HG03045 (cell line): Measurements from ENCODE around the gene IL1RAPL2.
"Not testable (repeated sequence)": the region's sequence is repeated elsewhere in the genome, so short reads cannot be mapped to it uniquely, and the experiment has no call there.

ENCODE experiments used
- ATAC-seq: cut with Tn5 transposase; IDR thresholded peaks from one replicate; pipeline ENCODE4 v1.9.1; 2021; ENCODE audit warnings: mild to moderate bottlenecking, moderate library complexity; ENCODE audit not compliant: unreplicated experiment

Gene IL1RAPL2

DNA sequence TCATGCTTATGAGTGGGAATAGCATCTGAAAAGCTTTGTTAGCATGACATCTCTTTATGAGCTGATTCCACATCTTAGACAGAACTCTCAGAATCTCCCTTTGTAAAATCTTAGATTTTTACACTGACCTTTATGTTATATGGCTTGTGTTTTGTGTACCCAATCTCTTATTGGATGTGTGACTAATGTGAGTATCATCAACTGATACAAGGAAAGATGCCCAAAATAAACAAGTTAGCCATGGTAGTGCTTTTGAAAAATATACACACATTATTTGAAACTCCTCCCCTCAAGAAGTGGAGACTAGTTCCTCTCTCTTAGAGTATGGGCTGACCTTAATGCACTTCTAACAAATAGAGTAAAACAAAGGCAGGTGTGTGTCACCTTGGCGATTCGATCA, 1096.2 kb downstream of the IL1RAPL2 start:
- ATAC-seq: no peak

- ATAC-seq: no peak
Measured at GRCh38 chrX:105664243-105664642, 1098.2 kb downstream of the IL1RAPL2 start.

DNA sequence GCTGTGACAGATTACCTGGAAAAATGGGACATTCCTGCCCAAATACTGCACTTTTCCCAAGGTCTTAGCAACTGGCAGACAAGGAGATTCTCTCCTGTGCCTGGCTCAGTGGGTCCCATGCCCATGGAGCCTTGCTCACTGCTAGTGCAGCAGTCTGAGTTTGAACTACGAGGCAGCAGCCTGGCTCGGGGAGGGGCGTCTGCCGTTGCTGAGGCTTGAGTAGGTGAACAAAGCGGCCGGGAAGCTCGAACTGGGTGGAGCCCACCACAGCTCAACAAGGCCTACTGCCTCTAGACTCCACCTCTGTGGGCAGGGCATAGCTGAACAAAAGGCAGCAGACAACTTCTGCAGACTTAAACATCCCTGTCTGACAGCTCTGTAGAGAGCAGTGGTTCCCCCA, 1118.3 kb downstream of the IL1RAPL2 start:
- ATAC-seq: not testable (repeated sequence)

GRCh38 chrX:105694839-105695238, 1128.8 kb downstream of the IL1RAPL2 start:
- ATAC-seq: no peak

DNA sequence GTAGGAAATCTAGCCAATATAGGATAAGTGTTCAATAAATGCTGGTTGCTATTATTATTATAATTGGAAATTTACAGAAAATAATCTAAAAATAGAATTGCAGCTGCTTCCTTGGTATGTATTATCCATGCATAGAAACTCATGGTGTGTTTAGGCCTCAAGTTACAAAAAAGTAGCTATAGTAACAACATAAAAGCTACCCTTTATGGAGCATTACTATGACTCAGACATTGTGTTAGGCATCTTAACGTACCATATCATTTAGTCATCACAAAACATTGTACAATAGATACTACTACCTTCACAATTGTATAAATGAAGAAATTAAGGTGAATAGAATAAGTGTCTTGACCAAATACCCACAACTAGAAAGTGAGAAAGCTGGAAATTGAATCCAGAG, 1129.5 kb downstream of the IL1RAPL2 start:
- ATAC-seq: no peak

DNA sequence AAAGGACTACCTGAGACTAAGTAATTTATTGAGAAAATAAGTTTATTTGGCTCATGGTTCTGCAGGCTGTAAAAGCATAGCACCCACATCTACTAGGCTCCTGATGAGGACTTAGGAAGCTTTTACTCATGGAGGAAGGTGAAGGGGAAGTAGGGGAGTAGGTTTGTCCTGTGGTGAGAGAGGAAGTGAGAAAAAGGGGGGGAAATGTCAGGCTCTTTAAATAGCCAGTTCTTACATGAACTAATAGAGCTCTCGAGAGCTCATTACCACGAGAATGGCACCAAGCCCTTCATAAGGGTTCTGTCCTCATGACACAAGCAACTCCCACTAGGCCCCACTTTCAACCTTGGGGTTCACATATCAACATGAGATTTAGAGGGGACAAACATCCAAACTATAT, 1130.9 kb downstream of the IL1RAPL2 start:
- no peak for ATAC-seq

GRCh38 chrX:105697984-105698781, 1132.2 kb downstream of the IL1RAPL2 start:
- no peak for ATAC-seq

GRCh38 chrX:105700331-105700730, 1134.3 kb downstream of the IL1RAPL2 start:
- no peak for ATAC-seq

GRCh38 chrX:105701310-105702052, 1135.5 kb downstream of the IL1RAPL2 start:
- no peak for ATAC-seq

GRCh38 chrX:105703876-105704275, 1137.9 kb downstream of the IL1RAPL2 start:
- ATAC-seq: no peak

- no peak for ATAC-seq
Measured at GRCh38 chrX:105706041-105706440, 1140.0 kb downstream of the IL1RAPL2 start.

- no peak for ATAC-seq
Measured at GRCh38 chrX:105711805-105712204, 1145.8 kb downstream of the IL1RAPL2 start.

DNA sequence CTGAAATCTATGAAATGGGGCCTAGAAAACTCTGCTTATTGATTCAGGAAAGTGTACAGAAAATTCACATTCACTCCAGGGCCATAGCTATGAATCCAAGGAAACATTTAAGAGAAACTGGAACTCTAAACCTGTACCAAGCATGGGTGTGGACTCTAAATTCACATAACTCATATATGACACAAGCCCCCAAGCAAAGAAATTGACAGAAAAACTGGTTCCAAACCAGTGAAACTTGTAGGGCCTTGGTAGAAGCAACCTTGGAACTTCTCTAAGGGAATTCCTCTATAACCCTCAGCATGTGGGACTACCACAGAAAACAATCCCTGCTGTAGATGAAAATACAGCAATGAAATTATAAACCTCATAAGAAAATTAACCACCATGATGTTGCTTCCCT, 1149.7 kb downstream of the IL1RAPL2 start:
- ATAC-seq: no peak

- ATAC-seq: no peak
Measured at GRCh38 chrX:105723966-105724735, 1158.2 kb downstream of the IL1RAPL2 start.

GRCh38 chrX:105725228-105725627, 1159.2 kb downstream of the IL1RAPL2 start:
- no peak for ATAC-seq

GRCh38 chrX:105738162-105738561, 1172.2 kb downstream of the IL1RAPL2 start:
- ATAC-seq: no peak

- no peak for ATAC-seq
Measured at GRCh38 chrX:105744291-105744690, 1178.3 kb downstream of the IL1RAPL2 start.

DNA sequence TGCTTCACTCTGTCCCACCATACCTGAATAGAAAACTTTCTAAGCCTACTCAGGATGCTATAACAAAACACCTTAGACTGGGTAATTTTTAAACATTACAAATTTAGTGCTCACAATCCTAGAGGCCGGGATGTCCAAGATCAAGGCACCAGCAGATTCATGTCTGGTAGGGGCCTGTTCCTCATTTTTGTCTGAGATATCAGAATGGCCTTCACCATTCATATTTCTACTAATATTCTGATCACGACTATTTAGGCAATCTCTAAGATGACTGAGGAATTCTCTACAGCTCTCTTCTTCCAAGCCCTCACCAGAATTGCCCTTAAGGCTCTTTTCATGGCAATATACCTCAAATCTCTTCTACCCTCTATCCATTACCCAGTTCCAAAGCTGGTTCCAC, 1178.9 kb downstream of the IL1RAPL2 start:
- no peak for ATAC-seq

DNA sequence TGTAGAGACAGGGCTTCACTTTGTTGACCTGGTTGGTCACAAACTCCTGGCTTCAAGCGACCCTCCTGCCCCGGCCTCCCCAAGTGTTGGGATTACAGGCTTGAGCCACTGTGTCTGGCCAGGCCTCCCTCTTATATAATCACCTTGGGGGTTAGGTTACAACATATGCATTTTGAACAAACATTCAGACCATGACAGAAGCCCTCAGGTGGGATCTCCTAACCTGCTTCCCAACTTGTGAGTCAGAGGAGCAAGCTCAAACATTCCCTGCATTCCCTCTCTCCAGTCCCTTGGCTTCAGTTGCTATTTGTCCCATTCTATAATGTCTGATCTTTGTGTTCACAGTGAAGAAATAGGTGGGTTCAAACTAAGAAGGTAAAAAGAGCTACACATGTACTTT, 1179.9 kb downstream of the IL1RAPL2 start:
- ATAC-seq: no peak

DNA sequence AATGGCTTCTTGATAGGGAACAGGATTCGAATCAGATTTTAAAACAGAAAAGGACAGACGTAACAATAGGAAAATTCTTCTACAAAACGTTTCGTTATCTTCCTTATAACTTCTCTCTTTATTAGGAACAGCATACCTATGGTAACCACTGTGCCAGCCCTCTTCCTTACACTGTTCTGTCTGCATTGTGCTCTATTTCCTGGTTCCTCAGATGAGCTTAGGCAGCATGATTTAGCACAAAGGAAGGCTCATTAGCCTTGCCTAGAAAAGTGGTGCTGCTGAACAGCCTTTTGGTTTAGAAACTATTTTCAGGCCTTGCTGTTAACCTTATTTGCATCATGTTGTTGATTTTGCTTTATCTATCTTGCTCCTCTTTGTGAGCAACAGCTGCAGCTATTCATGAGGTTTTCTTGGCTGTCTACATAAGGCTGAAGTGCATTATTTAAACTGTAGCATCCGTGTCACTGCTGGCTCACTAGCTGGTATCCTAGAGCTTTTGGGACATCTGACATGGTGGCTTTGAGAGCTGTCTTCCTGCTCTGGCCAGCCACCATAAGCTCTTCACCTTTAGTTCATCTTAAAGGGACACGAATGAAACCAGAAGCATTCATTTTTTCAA, 1186.4 kb downstream of the IL1RAPL2 start:
- no peak for ATAC-seq

DNA sequence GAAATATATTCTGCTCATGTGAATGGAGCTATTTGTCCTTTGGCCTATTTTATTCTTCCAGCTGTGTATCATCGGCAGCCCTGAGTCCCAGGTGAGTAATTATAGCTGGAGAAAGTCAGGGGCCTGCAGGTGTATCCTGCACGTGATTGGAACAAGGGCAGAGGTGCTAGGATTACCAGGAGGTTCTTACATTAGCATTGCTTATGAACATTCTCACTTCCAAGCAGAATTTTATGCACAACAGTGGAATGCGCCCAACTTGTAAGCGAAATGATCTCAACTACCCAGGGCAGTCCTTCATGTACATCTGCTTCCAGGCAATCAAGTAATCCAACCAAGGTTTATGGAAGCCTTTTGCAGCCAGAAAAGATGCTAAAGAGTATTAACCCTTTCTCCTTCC, 1187.4 kb downstream of the IL1RAPL2 start:
- ATAC-seq: no peak
